HG03196 (cell line): ENCODE measurements around the gene RSPH4A.
"Not testable (repeated sequence)": the region's sequence is repeated elsewhere in the genome, so short reads cannot be mapped to it uniquely, and the experiment has no call there.

Experiments
- ATAC-seq: cut with Tn5 transposase; IDR thresholded peaks from one replicate; pipeline ENCODE4 v1.9.1; 2021; ENCODE audit not compliant: unreplicated experiment

The RSPH4A gene

GRCh38 chr6:116615937-116616736 lies at the start of gene RSPH4A:
TSS of gene RSPH4A (plus strand) at chr6:116616479. CDS start at chr6:116616624, 145 bp downstream.
- peak; percentile 99 for ATAC-seq

GRCh38 chr6:116568111-116568510 lies 48.2 kb upstream of the RSPH4A start:
- no peak for ATAC-seq

GRCh38 chr6:116568821-116569755 lies 47.2 kb upstream of the RSPH4A start:
- no peak for ATAC-seq

GRCh38 chr6:116570856-116571682 lies 45.2 kb upstream of the RSPH4A start, which contains the start of gene RWDD1:
TSS of gene RWDD1 (plus strand) at chr6:116571504. CDS start at chr6:116571583, 79 bp downstream.
- peak; percentile 98 for ATAC-seq

GRCh38 chr6:116571683-116572000 lies 44.6 kb upstream of the RSPH4A start:
- ATAC-seq: no peak

GRCh38 chr6:116572162-116572561 lies 44.1 kb upstream of the RSPH4A start:
- no peak for ATAC-seq

- no peak for ATAC-seq
Observed at GRCh38 chr6:116575227-116575626, 41.1 kb upstream of the RSPH4A start.

GRCh38 chr6:116577486-116577885 lies 38.8 kb upstream of the RSPH4A start:
- no peak for ATAC-seq

GRCh38 chr6:116578335-116578734 lies 37.9 kb upstream of the RSPH4A start:
- ATAC-seq: no peak

GRCh38 chr6:116579143-116579542 lies 37.1 kb upstream of the RSPH4A start:
- ATAC-seq: no peak

- no peak for ATAC-seq
Observed at GRCh38 chr6:116580198-116580597, 36.1 kb upstream of the RSPH4A start.

- no peak for ATAC-seq
Observed at GRCh38 chr6:116586276-116586675, 30.0 kb upstream of the RSPH4A start.

GRCh38 chr6:116586738-116587137 lies 29.5 kb upstream of the RSPH4A start:
- ATAC-seq: no peak

- no peak for ATAC-seq
Observed at GRCh38 chr6:116595247-116595646, 21.0 kb upstream of the RSPH4A start.

GRCh38 chr6:116596815-116597214 lies 19.5 kb upstream of the RSPH4A start:
- no peak for ATAC-seq

- not testable (repeated sequence) for ATAC-seq
Observed at GRCh38 chr6:116603916-116604315, 12.4 kb upstream of the RSPH4A start.

- not testable (repeated sequence) for ATAC-seq
Observed at GRCh38 chr6:116604868-116605267, 11.4 kb upstream of the RSPH4A start.

GRCh38 chr6:116605935-116606334 lies 10.3 kb upstream of the RSPH4A start:
- no peak for ATAC-seq

GRCh38 chr6:116611056-116611455 lies 5.2 kb upstream of the RSPH4A start:
- ATAC-seq: no peak

- ATAC-seq: peak; percentile 42
Observed at GRCh38 chr6:116616737-116617053, 416 bp downstream of the RSPH4A start.
